Cardiac muscle cell (in vitro differentiated cells and primary cell): ENCODE data around the gene HS6ST3. TPM values are rescaled to one million over a fixed set of nuclear protein-coding genes. Genes with fewer than 3 reads are reported as not detected.

Experiments used
- DNase-seq, 2 donors: peaks; one replicate each; pipeline versions ENCODE4 v3.0.0 to v3.0.0-alpha.2; 2010 to 2017; ENCODE audit warnings: low read depth in 1 of 2, low spot score in 1 of 2
- H3K27ac ChIP-seq: fragments of 200-600 bp; sonication (generic); 2 replicates; pipeline ENCODE4 v1.5.1; 2016
- H3K27me3 ChIP-seq: fragments of 200-600 bp; sonication (generic); 2 replicates; pipeline ENCODE4 v1.6.0; 2016; ENCODE audit warnings: control low read depth
- H3K36me3 ChIP-seq: fragments of 200-600 bp; sonication (generic); 2 replicates; pipeline ENCODE4 v1.5.1; 2016; ENCODE audit warnings: control low read depth
- H3K4me1 ChIP-seq: fragments of 200-600 bp; sonication (generic); 2 replicates; pipeline ENCODE4 v1.8.1; 2017; ENCODE audit warnings: low read depth, mild to moderate bottlenecking, mixed run types
- H3K4me3 ChIP-seq: fragments of 200-600 bp; sonication (generic); 2 replicates; pipeline ENCODE4 v1.5.1; 2016; ENCODE audit warnings: mild to moderate bottlenecking
- H3K9me3 ChIP-seq: fragments of 200-600 bp; sonication (generic); 2 replicates; pipeline ENCODE4 v1.5.1; 2017; ENCODE audit warnings: low read depth, mild to moderate bottlenecking, control low read depth
- polyA plus RNA-seq: library from polyadenylated mRNA; unstranded; fragments of >200 nt; fragmentation: Nextera tagmentation; extraction: Ambion mirVana; gene quantifications from 2 replicates; pipeline ENCODE4 v1.2.1, GENCODE V29; 2016
- total RNA-seq: library from RNA; depleted of rRNA; stranded (reverse); fragments of >200 nt; gene quantifications from 2 replicates; pipeline ENCODE4 v1.2.3, GENCODE V29; 2016
- TF ChIP-seq, protein P1 (sequence below): IDR thresholded peaks from 2 replicates; pipeline ENCODE4 v1.5.1; 2012; ENCODE audit warnings: low read depth, mild to moderate bottlenecking, low read length

The HS6ST3 gene
- total and polyA plus RNA-seq, 2 experiments from 2014 or later = 0.38 to 0.39 TPM

DNA sequence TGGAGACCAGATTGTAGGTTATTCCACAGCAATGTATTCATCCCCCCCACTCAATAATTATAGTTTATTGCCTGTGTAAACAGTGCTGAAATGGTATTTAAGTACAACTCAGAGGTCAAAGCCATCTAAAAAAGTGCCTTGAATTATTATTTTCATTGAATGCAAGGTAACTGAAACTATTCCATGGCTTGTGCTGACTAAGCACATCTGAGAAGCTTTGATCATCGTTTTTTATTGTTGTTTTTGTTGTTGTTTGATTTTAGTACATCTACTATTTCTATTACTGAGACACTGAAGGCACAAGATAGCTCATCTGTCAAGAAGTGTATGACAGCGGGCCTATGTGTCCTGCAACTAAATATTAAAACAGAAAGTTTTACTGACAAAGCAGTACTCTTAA lies 596.4 kb downstream of the HS6ST3 start:
- no peak overlapping the region for H3K4me3 ChIP-seq
- no peaks in the 10 kb centered on the region for H3K9me3 ChIP-seq
- no peak for DNase-seq
- TF ChIP-seq, protein P1, sequence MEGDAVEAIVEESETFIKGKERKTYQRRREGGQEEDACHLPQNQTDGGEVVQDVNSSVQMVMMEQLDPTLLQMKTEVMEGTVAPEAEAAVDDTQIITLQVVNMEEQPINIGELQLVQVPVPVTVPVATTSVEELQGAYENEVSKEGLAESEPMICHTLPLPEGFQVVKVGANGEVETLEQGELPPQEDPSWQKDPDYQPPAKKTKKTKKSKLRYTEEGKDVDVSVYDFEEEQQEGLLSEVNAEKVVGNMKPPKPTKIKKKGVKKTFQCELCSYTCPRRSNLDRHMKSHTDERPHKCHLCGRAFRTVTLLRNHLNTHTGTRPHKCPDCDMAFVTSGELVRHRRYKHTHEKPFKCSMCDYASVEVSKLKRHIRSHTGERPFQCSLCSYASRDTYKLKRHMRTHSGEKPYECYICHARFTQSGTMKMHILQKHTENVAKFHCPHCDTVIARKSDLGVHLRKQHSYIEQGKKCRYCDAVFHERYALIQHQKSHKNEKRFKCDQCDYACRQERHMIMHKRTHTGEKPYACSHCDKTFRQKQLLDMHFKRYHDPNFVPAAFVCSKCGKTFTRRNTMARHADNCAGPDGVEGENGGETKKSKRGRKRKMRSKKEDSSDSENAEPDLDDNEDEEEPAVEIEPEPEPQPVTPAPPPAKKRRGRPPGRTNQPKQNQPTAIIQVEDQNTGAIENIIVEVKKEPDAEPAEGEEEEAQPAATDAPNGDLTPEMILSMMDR = no peak
- peaks cover 7% of the 10 kb centered on the region for H3K4me1 ChIP-seq
- H3K36me3 ChIP-seq = no peaks in the 10 kb centered on the region
- no peaks in the 10 kb centered on the region for H3K27me3 ChIP-seq
- no peak overlapping the region for H3K27ac ChIP-seq

DNA sequence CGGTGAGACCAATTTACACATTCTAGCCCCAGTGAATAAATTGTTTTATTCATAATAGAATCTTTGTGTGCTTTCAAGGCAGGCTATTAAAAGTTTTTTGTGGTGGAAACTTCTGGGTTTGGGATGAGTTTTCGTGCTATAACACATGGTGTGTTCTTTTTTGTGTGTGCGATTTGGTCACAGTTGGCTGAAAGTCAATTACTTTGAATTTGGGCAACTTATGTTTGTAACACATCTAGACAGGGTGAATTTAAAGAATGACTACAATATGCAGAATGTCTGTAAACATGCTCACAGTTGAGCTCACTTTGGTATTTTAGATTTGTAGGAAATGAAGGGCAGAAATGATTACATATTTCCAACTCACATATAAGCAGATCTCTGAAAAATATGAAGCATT lies 597.3 kb downstream of the HS6ST3 start:
- DNase-seq = no peak
- H3K4me1 ChIP-seq = peaks cover 7% of the 10 kb centered on the region
- H3K27ac ChIP-seq = no peak overlapping the region
- TF ChIP-seq, protein P1 = no peak
- H3K27me3 ChIP-seq = no peaks in the 10 kb centered on the region
- H3K9me3 ChIP-seq = no peaks in the 10 kb centered on the region
- H3K36me3 ChIP-seq = no peaks in the 10 kb centered on the region
- no peak overlapping the region for H3K4me3 ChIP-seq

DNA sequence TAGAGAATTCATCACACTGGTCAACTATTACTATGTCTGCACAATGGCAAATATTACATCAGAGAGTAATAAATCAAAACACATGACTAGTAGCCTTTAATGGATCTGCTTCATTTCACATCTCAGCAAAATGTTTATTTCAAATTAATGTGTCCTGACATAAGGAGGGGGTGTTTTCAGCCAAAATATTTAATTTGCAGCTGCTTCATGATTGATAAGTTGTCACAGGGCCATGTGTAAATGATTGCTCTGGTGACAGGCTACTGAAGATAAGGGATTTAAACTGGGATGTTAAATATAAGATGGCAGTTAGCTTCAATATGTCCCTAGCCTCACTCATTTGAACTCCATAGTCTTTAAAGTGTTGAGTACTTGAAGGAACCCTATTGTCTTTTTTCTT lies 601.1 kb downstream of the HS6ST3 start:
- Histone ChIP-seq H3K36me3 (no peaks in the 10 kb centered on the region), H3K27me3 (no peaks in the 10 kb centered on the region), H3K9me3 (no peaks in the 10 kb centered on the region), H3K4me3 (no peak overlapping the region), H3K4me1 (no peaks in the 10 kb centered on the region), H3K27ac (no peak overlapping the region)
- no peak for DNase-seq
- TF ChIP-seq, protein P1 = no peak

DNA sequence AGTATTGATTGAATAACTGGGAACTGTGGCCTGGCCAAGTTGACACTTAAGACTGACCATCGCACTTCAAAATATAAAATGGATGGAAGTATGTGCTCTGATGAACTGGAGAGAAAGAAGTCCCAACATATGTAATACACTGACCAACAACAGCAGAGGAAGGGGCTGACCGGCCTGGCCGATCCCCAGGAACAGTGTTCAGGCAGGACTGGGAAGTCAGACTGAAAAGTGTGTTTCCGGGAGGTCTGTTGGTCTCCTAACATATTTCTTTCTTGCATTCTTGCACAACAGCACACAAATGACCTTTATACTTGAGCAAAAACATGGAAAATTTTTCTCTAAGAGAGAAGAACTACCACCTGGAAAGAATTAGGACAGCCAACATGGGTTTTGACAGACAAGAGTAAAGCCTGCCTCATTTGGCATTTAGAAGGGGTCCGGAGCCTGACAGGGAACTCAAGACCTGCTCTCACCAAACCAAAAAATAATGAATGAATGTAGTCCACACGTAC lies 606.5 kb downstream of the HS6ST3 start:
- Histone ChIP-seq H3K36me3 (no peaks in the 10 kb centered on the region), H3K4me3 (no peak overlapping the region), H3K27me3 (no peaks in the 10 kb centered on the region), H3K9me3 (no peaks in the 10 kb centered on the region), H3K27ac (no peak overlapping the region), H3K4me1 (no peaks in the 10 kb centered on the region)
- TF ChIP-seq, protein P1 = no peak
- DNase-seq = no peak

DNA sequence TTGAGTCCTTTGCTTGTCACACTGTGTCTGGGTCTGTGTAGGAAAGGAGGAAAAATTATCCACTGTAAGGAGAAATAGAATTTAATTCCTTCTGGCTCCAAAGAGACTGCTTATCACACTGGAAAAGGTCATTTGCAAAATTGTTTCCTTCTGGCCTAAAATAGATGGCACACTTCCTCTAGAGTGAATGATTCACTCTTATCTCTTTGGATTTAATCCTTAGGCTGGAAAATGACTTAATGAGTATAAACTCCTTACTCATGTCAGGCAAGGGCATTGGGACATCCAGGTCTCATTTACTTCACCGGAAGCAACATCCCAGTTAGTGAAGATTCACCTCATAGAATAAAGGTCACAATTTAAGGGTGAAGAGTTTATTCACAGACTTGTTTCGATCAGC lies 610.8 kb downstream of the HS6ST3 start:
- TF ChIP-seq, protein P1 = no peak
- Histone ChIP-seq H3K27ac (no peak overlapping the region), H3K4me1 (no peaks in the 10 kb centered on the region), H3K36me3 (no peaks in the 10 kb centered on the region), H3K27me3 (no peaks in the 10 kb centered on the region), H3K4me3 (no peak overlapping the region), H3K9me3 (no peaks in the 10 kb centered on the region)
- no peak for DNase-seq

DNA sequence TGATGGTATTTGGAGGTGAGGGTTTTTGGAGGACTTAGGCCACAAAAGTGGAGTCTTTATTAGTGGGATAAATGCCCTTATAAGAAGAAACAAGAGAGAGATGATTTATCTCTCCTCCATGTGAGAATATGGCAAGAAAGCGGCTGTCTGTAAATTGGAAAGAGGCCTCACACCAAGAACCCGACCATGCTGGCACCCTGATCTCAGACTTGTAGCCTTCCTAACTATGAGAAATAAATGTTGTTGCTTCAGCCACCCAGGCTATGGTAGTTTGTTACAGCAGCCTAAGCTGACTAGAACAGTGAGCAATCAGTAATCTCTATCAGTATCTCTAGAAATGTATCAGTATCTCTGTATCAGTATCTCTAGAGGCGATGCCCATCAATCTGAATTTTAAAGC lies 617.2 kb downstream of the HS6ST3 start:
- Histone ChIP-seq H3K9me3 (no peaks in the 10 kb centered on the region), H3K4me1 (no peaks in the 10 kb centered on the region), H3K27ac (no peak overlapping the region), H3K36me3 (no peaks in the 10 kb centered on the region), H3K4me3 (no peak overlapping the region), H3K27me3 (no peaks in the 10 kb centered on the region)
- TF ChIP-seq, protein P1 = no peak
- DNase-seq = no peak
